ENCODE results near the gene E2F2.

The E2F2 gene

GRCh38 chr1:23481026-23481597, 49.9 kb downstream of the E2F2 start:
- DNase-seq = no peak

- no peak for DNase-seq
These were observed 50.6 kb downstream of the E2F2 start for GRCh38 chr1:23480187-23481025.

GRCh38 chr1:23479666-23479941, 51.4 kb downstream of the E2F2 start:
- DNase-seq = no peak

- no peak for DNase-seq
These were observed 52.0 kb downstream of the E2F2 start for GRCh38 chr1:23478896-23479665.

GRCh38 chr1:23477359-23478144, 53.5 kb downstream of the E2F2 start:
- no peak for DNase-seq

- no peak for DNase-seq
These were observed 55.4 kb downstream of the E2F2 start for GRCh38 chr1:23475641-23476040.

DNA sequence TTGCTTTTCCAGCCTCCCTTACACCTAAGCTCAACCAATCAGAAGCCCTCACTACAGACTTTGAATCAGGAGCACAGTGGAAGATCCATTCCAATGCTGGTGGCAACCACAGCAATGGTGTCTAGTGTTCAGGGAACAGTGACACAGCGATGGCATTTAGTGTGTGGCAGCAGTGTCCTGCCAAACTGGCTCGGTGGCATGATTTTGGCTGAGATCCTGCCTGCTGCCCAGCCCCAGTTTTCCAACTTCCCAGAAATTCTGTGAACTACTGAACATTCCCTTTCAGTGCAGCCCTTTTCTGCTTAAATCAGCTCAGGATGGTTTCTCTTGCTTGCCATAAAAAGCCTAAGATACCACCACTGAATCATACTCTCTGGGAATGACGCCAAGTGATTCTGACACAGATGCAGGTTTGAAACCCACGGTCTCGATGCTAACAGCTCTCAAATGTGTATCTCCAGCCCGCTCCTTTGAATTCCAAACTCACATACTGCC, 55.9 kb downstream of the E2F2 start:
- no peak for DNase-seq

DNA sequence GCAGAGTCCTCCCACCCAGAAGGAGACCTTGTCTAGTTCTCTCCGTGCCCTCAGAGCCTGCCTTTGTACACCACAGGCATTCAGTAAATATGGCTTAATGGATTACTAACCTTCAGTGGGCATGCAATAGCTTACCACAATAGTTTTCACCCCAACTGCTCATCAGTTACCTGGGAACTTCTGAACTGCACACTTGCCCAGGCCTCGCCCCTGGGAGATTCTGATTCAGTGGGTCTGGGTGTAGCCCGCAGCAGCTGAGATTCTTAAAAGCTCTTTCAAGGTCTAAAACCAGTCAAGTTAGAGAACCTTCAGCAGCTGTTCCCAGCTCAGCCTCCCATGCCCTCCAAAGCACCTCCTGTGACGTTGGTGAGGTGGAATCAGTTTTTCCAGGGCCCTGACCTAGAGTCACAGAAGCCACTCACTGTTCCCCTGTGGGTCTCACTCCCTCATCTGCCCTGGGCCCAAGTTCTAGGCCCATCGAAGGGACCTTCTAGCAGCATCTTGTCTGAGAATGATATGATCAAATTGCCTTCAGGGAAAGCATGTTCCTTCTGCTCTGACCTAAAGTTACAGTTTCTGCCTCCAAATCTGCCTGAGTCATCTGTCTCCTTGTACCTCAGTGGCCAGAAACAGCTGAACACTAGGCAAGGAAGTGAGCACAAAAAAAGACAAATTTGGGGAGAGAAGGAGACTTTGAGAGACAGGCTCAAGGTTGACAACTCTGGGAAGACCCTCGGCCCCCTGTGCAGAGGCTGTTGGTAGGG, 57.8 kb downstream of the E2F2 start:
- no peak for DNase-seq

GRCh38 chr1:23472351-23473036, 58.5 kb downstream of the E2F2 start:
- no peak for DNase-seq

DNA sequence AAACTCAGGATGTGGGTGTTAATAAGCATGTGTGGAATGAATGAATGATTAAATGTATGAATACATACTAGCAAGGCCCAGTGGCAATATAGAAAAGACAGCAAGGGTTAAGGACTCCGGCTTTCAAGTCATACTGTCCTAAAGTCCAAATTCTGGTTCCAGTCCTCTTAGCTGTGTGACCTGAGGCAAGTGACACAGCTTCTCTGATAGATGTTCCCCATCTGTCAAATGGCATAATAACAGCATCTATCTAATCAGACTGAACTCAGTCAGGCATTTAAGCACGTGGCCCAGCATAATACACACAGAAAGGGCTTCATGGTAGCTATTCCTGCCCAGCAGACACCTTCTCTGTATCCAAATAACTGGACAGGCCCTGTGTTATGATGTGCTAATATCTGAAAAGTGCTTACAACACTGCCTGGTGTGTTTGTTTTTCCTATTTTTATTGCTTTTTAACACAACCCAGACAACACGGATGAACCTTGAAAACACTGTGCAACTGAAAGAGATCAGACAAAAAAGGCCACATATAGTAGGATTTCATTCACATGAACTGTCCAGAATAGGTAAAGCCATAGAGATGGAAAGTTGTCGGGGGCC, 59.5 kb downstream of the E2F2 start:
- DNase-seq = no peak

- DNase-seq = no peak
These were observed 60.6 kb downstream of the E2F2 start for GRCh38 chr1:23470282-23471070.

- no peak for DNase-seq
These were observed 61.6 kb downstream of the E2F2 start for GRCh38 chr1:23469372-23469982.

GRCh38 chr1:23466423-23466989, 64.5 kb downstream of the E2F2 start:
- no peak for DNase-seq

- no peak for DNase-seq
These were observed 67.7 kb downstream of the E2F2 start for GRCh38 chr1:23463286-23463685.

DNA sequence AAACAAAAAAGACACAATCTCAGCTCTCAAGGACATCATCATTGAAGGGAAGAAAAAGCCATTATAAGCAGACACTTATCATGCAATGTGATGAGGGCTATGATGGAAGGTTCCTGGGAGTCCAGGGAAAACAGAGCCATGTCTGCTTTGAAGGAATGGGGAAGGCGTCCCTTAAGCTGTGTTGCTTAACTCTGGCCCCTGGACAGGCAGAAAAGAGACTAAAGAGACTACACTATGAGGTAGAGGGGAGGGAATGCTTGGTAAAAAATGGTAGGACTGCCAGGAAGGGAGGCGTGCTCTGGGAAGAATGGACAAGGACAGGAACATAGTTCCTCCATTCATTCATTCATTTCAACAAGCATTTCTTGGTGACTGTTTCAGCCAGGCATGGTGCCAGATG, 68.3 kb downstream of the E2F2 start:
- no peak for DNase-seq

DNA sequence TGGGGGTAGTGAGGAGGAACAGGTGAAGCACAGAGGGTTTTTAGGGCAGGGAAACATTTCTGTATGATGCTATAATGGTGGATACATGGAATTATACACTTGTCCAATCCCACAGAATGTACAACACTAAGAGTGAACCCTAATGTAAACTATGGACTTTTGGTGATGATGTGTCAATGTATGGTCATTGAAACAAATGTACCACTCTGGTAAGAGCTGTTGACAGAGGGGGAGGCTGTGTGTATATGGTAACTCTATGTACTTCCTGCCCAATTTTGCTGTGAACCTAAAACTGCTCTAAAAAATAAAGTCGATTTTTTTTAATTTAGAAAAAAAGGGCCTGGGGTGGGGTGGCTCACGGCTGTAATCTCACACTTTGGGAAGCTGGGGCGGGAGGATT, 70.0 kb downstream of the E2F2 start:
- no peak for DNase-seq

- no peak for DNase-seq
These were observed 70.5 kb downstream of the E2F2 start for GRCh38 chr1:23460519-23460918.

DNA sequence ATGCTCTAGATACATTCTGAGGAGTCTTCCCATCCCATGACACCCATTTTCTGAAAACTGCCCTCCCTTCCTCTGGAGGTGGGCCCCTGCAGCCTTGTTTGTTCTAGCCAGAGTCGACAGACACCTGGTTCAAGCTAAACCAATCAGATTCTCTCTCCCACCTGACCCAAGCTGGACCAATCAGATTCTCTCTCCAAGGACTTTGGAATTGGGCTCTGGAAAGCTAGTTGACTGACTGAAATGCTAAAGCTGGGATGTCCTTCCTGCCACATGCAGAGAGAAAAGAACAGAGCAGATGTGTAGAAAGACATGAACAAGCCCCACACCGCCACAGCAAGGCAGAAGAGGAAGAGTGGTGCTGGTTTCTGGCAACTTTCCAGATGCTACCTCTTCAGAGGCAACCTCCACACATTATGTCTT, 71.7 kb downstream of the E2F2 start:
- DNase-seq = no peak

Measured in NCI-H774 (cell line).